Panc1 (cell line): Measurements from ENCODE around the gene TENM3.

ENCODE experiments used
- POLR2AphosphoS5 ChIP-seq: IDR thresholded peaks from 2 replicates; pipeline ENCODE4 v1.6.1; 2012; ENCODE audit warnings: mild to moderate bottlenecking, low read depth, low read length, moderate library complexity
- SIN3A ChIP-seq: IDR thresholded peaks from 2 replicates; pipeline ENCODE4 v1.6.1; 2012; ENCODE audit warnings: low read depth, mild to moderate bottlenecking, low read length, moderate library complexity, borderline replicate concordance; ENCODE audit not compliant: insufficient read depth
- TF ChIP-seq, protein P1 (sequence below): fragments of 450-650 bp; IDR thresholded peaks from 2 replicates; pipeline ENCODE4 v1.5.1; 2017; ENCODE audit warnings: mild to moderate bottlenecking

DNA sequence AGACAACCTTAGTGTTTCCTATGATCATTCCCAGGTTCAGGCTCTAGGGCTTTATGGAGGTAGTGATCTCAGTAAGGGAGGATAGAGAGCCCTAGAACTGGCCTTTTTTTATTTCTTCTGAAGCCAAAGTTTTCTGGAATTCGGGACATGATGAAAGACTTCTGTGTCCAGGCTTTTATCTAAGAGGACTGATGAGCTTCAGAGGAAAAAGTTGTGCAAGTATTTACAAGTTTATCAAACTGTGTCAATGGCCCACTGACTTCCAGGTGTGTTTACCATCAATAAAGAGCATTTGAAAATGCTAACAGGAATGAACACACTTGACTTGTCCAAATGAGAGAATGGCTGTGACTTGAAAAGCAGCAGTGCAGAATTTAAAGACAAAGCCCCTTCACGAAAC, 419.3 kb downstream of the TENM3 start:
- TF ChIP-seq POLR2AphosphoS5, result no peak
- no peak for TF ChIP-seq SIN3A
- TF ChIP-seq, protein P1, sequence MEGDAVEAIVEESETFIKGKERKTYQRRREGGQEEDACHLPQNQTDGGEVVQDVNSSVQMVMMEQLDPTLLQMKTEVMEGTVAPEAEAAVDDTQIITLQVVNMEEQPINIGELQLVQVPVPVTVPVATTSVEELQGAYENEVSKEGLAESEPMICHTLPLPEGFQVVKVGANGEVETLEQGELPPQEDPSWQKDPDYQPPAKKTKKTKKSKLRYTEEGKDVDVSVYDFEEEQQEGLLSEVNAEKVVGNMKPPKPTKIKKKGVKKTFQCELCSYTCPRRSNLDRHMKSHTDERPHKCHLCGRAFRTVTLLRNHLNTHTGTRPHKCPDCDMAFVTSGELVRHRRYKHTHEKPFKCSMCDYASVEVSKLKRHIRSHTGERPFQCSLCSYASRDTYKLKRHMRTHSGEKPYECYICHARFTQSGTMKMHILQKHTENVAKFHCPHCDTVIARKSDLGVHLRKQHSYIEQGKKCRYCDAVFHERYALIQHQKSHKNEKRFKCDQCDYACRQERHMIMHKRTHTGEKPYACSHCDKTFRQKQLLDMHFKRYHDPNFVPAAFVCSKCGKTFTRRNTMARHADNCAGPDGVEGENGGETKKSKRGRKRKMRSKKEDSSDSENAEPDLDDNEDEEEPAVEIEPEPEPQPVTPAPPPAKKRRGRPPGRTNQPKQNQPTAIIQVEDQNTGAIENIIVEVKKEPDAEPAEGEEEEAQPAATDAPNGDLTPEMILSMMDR, result no peak
